GM18508 (cell line): Measurements from ENCODE around the gene PDE6B.
A peak's percentile ranks its signal among the peaks of the same experiment; 100 is the strongest.
"Not testable (repeated sequence)": the region's sequence is repeated elsewhere in the genome, so short reads cannot be mapped to it uniquely, and the experiment has no call there.

Experiments used
- ATAC-seq: cut with Tn5 transposase; IDR thresholded peaks from one replicate; pipeline ENCODE4 v1.9.1; 2021; ENCODE audit warnings: moderate number of reproducible peaks; ENCODE audit not compliant: insufficient read depth, unreplicated experiment

The PDE6B gene

GRCh38 chr4:699816-700580, 74.6 kb downstream of the PDE6B start:
- no peak for ATAC-seq

GRCh38 chr4:700587-701264, 75.4 kb downstream of the PDE6B start:
- no peak for ATAC-seq

GRCh38 chr4:702618-703048, 77.3 kb downstream of the PDE6B start:
- ATAC-seq, result no peak

- no peak for ATAC-seq
Measured at GRCh38 chr4:703336-704197, 78.2 kb downstream of the PDE6B start.

- ATAC-seq, result no peak
Measured at GRCh38 chr4:704198-704891, 79.0 kb downstream of the PDE6B start.

- no peak for ATAC-seq
Measured at GRCh38 chr4:704971-705277, 79.6 kb downstream of the PDE6B start.

GRCh38 chr4:705278-706082, 80.1 kb downstream of the PDE6B start, which contains the start of gene PCGF3:
Gene PCGF3 (plus strand): TSS chr4:705832. CDS start chr4:733681, 27,849 bp downstream.
- peak; percentile 66 for ATAC-seq

GRCh38 chr4:706083-706633, 80.8 kb downstream of the PDE6B start:
- ATAC-seq, result not testable (repeated sequence)

GRCh38 chr4:706834-707598, 81.6 kb downstream of the PDE6B start:
- ATAC-seq, result no peak

- no peak for ATAC-seq
Measured at GRCh38 chr4:707929-708630, 82.7 kb downstream of the PDE6B start.

GRCh38 chr4:708631-708933, 83.2 kb downstream of the PDE6B start:
- ATAC-seq, result no peak

GRCh38 chr4:709348-709747, 84.0 kb downstream of the PDE6B start:
- no peak for ATAC-seq

- ATAC-seq, result no peak
Measured at GRCh38 chr4:710116-710515, 84.7 kb downstream of the PDE6B start.

GRCh38 chr4:710916-711315, 85.5 kb downstream of the PDE6B start:
- no peak for ATAC-seq

GRCh38 chr4:712093-712492, 86.7 kb downstream of the PDE6B start:
- no peak for ATAC-seq

GRCh38 chr4:712916-713632, 87.7 kb downstream of the PDE6B start:
- ATAC-seq, result no peak

GRCh38 chr4:714087-714486, 88.7 kb downstream of the PDE6B start:
- ATAC-seq, result no peak
